NOMO-1 treated with dmso at 0.1 percent for 144 hours (cell line): ENCODE measurements around the gene RIPPLY2.

ENCODE experiments used
- DNase-seq: peaks from one replicate; lab custom pipeline; 2025; ENCODE audit not compliant: unreplicated experiment; lab: John Stamatoyannopoulos, UW

The RIPPLY2 gene

DNA sequence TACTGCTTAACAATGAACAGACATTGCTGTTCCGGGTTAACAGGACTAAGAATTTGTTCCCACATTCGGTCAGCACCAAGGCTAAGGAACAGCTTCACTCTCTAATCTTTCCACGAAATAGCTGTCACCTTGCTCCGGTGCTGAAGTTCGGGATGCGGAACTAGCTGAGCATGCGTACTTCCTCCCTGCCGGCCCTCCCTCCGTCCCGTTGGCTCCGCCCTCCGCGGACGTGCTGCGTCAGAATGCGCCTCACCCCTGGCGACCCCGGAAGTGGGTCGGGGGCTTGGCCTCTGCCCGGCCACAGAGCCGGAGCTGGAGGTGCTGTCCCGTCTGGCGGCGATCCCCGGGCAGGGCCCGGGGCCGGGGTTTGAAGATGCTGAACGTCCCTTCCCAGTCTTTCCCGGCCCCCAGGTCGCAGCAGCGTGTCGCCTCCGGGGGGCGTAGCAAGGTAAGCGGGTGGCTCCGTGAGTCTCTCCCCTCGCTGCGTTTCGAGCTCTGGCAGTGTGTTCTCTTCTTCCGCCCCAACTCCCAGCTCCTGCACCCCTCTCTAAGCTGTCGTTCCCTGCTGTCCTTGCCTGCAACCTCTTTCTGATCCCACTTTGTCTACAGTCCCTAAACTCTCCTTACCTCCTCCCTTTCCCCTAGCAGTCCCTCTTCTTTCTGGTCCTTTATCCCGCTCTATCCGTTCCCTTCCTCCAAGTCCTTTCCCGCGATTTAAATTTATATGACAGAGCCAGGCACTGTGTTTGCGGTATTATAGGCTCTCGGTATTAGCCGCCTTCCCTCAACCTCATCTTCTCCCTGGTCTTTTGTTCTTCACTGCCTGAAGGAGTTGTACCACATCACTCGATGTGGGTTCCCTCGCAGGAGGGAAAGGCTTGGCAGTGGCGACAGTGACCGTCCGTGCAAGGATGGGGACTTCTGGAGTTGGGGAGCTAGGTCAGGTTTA, 6.5 kb downstream of the RIPPLY2 start, which contains the start of gene CYB5R4:
Gene CYB5R4 (plus strand): TSS at position 280 of the 949 bp plus-strand sequence. CDS start 94 bp downstream, at position 374.
- peak; percentile 90 for DNase-seq

GRCh38 chr6:83860359-83860755, 7.2 kb downstream of the RIPPLY2 start:
- DNase-seq, result no peak

DNA sequence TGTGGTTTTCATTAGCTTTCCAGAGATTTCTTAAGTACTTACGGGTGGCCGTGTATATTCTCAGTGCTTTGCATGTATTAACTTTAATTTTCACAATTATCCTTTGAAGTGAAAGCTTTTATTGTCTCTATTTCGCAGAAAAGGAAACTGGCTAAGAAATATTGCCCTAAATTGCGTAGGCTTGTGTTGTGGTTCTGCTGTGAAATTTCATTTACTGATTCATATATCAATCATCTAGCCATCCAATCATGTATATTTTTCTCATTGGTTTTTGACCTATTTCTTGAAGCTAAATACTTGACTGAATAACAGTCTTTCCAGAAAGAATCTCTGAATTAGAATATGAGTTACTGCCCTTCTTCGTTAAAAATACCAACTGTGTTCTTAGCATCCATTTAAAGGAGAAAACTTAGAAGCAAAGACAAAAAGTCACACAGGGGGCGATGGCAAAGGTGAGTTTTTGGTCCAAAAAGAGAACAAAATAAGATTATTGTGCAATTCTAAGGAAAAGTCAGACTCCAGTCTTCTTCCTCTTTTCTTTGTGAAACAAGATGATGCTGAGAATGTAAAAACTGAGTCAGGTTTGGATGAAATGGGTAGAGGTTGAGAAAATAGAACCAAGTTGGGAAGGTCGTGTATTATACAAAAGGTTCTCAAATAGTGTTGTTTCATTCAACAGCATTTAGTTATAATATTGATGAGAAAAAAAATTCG, 7.8 kb downstream of the RIPPLY2 start:
- peak; percentile 10 for DNase-seq

- DNase-seq, result no peak
These were observed 9.8 kb downstream of the RIPPLY2 start for GRCh38 chr6:83862776-83863471.

GRCh38 chr6:83867043-83867442, 13.9 kb downstream of the RIPPLY2 start:
- no peak for DNase-seq

GRCh38 chr6:83867527-83868161, 14.5 kb downstream of the RIPPLY2 start:
- DNase-seq, result peak; percentile 66

GRCh38 chr6:83868639-83869038, 15.5 kb downstream of the RIPPLY2 start:
- DNase-seq, result no peak

- no peak for DNase-seq
These were observed 17.5 kb downstream of the RIPPLY2 start for GRCh38 chr6:83870649-83871048.

GRCh38 chr6:83872386-83873118, 19.4 kb downstream of the RIPPLY2 start:
- DNase-seq, result no peak

GRCh38 chr6:83873869-83874268, 20.7 kb downstream of the RIPPLY2 start:
- no peak for DNase-seq

- DNase-seq, result no peak
These were observed 22.7 kb downstream of the RIPPLY2 start for GRCh38 chr6:83875843-83876242.

- DNase-seq, result no peak
These were observed 25.9 kb downstream of the RIPPLY2 start for GRCh38 chr6:83878902-83879644.

DNA sequence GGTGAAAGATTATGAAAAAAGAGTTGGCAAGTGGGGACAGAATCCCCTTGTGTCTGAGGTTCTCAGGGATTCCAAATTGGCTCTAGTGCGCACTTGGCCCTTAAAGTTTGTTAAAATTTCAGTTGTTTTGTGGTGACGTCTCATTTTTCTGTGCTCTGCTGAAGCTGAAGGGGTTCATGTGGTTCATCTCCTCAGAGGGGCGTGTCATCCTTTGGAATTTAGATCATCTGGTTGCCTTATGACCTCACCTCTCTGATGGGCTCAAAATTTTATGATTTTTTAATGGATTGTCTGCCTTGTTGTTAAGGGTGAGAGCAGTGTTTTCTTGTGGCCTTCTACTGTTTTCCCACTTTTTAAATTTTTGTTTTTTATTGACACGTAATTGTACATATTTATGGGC, 26.6 kb downstream of the RIPPLY2 start:
- no peak for DNase-seq

- DNase-seq, result no peak
These were observed 30.1 kb downstream of the RIPPLY2 start for GRCh38 chr6:83883240-83883639.

- no peak for DNase-seq
These were observed 31.4 kb downstream of the RIPPLY2 start for GRCh38 chr6:83884523-83884922.

DNA sequence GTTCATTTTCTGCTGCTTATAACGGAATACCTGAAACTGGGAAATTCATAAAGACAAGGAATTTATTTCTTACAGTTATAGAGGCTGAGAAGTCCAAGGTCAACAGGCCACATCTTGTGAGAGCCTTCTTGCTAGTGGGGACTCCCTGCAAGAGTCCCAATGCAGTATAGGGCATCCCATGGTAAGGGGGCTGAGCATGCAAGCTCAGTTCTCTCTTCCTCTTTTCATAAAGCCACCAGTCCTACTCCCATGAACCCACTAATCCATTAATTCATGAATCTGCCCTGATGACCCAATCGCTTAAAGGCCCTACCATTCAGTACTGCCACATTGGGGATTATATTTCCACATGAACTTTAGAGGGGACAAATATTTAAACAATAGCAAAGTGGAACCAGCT, 32.8 kb downstream of the RIPPLY2 start:
- DNase-seq, result no peak

GRCh38 chr6:83889621-83890020, 36.5 kb downstream of the RIPPLY2 start:
- DNase-seq, result no peak

DNA sequence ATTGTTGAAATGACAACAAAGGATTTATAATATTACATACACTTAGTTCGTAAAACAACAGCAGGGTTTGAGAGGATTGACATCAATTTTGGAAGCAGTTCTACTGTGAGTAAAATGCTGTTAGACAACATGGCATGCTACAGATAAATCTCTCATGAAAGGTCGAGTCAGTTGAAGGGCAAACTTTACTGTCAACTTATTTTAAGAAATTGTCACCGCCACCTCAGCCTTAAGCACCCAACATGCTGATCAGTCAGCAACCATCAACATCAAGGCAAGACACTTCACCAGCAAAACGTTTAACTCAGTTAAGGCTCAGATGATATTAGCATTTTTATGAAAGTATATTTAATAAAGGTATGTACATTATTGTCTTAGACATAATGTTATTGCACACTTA, 37.4 kb downstream of the RIPPLY2 start:
- no peak for DNase-seq

DNA sequence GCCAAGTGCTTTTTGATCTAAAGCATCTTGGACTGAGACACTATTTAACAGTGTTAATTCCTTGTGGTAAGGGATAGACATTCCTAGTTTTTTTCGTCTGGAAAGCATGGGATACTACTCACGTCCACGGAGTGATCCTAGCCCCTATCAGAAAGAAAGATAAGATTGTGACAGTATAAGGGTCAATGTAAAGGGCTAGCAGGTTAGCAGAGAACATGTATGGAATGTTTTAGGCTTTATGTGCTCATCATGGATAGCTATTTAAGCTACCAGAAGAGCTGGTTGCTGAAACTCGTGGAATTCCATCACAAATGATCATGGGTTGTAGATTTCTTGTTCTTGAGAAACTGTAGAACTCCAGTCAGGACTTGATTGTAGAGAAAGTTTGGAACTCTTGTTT, 38.4 kb downstream of the RIPPLY2 start:
- DNase-seq, result no peak

- DNase-seq, result no peak
These were observed 39.9 kb downstream of the RIPPLY2 start for GRCh38 chr6:83893024-83893423.
